Esophagus muscularis mucosa (tissue), 4 donors: ENCODE results near the gene ACR. TPM values are rescaled to one million over a fixed set of nuclear protein-coding genes. Genes with fewer than 3 reads are reported as not detected.
"Not testable (repeated sequence)": the region's sequence is repeated elsewhere in the genome, so short reads cannot be mapped to it uniquely, and the experiment has no call there.

ENCODE experiments used
- DNase-seq: peaks from one replicate; pipeline ENCODE4 v3.0.0-alpha.2; 2017; ENCODE audit errors: extremely low spot score
- H3K27ac ChIP-seq, 4 donors: fragments of 200-600 bp; sonication (generic); replicated peaks in 1 of 4; 1 replicate in 3 of 4; 2 replicates in 1 of 4; pipeline ENCODE4 v1.5.1; 2016 to 2019; ENCODE audit warnings: mild to moderate bottlenecking in 1 of 4
- H3K27me3 ChIP-seq, 4 donors: fragments of 200-600 bp; sonication (generic); one replicate each; pipeline versions ENCODE4 v1.5.1 to v1.6.0; 2016 to 2019
- H3K36me3 ChIP-seq, 4 donors: fragments of 200-600 bp; sonication (generic); one replicate each; pipeline ENCODE4 v1.5.1; 2016 to 2019
- H3K4me1 ChIP-seq, 4 donors: fragments of 200-600 bp; sonication (generic); one replicate each; pipeline ENCODE4 v1.5.1; 2016 to 2019
- H3K4me3 ChIP-seq, 4 donors: fragments of 200-600 bp; sonication (generic); 1 replicate in 2 of 4; 2 replicates in 2 of 4; pipeline ENCODE4 v1.5.1; 2016 to 2019; ENCODE audit warnings: mild to moderate bottlenecking in 4 of 4, moderate library complexity in 1 of 4
- H3K9me3 ChIP-seq, 4 donors: fragments of 200-600 bp; sonication (generic); 1 replicate in 3 of 4; 2 replicates in 1 of 4; pipeline ENCODE4 v1.5.1; 2016 to 2019
- POLR2AphosphoS5 ChIP-seq, 2 donors: sonication (generic); formaldehyde crosslinking; IDR thresholded peaks; one replicate each; pipeline ENCODE4 v1.6.1; 2017; ENCODE audit warnings: antibody characterized with exemption in 2 of 2
- WGBS: methylation state at CpG from one replicate; pipeline ENCODE4 v1.1.5; 2018; 5-methylcytosine and 5-hydroxymethylcytosine counted together
- intact Hi-C: fragments of 100-400 bp; cut with DNase I; formaldehyde crosslinking; loops from one replicate; pipeline ENCODE4 v1.15.1; 2023
- small RNA-seq, 3 donors: library from RNA; depleted of rRNA; stranded (forward); fragments of <200 nt; gene quantifications; one replicate each; pipeline ENCODE3, GENCODE V24; 2016
- total RNA-seq, 4 donors: library from RNA; depleted of rRNA; stranded (reverse); fragments of >200 nt; gene quantifications; one replicate each; pipeline versions ENCODE4 v1.1.0 to v1.2.1, GENCODE V29; 2016

The ACR gene
- total RNA-seq, 4 donors from 2014 or later, result 0.42 to 0.46 TPM; not detected in 2

DNA sequence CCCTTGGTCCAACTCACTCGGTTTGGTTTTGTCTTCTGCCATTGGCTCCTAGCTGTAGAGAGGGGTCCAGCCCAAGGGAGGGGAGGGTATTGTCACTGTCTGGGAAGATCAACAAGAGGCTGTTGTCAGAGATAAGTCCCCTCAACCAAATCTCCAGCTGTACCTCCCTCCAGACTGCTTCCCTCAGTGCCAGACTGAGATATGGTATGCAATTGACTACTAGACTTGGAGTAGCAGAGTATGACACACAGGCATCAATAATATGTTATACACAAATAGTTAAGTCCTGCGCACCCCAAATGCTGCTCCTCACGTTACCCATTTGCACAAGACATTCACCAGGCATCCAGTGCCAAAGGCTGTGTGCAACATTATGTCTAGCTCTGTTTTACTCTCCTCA is 44.2 kb downstream of the ACR start:
- H3K27me3 ChIP-seq, DNase-seq, intact Hi-C loops, H3K4me1 ChIP-seq, H3K4me3 ChIP-seq, H3K27ac ChIP-seq, H3K9me3 ChIP-seq: not testable (repeated sequence)
- WGBS, result 79% methylated on average over 2 of the region's 3 CpGs
- peaks cover 0 to 18% (median 8%) of the 10 kb centered on the region in 4 donors for H3K36me3 ChIP-seq

DNA sequence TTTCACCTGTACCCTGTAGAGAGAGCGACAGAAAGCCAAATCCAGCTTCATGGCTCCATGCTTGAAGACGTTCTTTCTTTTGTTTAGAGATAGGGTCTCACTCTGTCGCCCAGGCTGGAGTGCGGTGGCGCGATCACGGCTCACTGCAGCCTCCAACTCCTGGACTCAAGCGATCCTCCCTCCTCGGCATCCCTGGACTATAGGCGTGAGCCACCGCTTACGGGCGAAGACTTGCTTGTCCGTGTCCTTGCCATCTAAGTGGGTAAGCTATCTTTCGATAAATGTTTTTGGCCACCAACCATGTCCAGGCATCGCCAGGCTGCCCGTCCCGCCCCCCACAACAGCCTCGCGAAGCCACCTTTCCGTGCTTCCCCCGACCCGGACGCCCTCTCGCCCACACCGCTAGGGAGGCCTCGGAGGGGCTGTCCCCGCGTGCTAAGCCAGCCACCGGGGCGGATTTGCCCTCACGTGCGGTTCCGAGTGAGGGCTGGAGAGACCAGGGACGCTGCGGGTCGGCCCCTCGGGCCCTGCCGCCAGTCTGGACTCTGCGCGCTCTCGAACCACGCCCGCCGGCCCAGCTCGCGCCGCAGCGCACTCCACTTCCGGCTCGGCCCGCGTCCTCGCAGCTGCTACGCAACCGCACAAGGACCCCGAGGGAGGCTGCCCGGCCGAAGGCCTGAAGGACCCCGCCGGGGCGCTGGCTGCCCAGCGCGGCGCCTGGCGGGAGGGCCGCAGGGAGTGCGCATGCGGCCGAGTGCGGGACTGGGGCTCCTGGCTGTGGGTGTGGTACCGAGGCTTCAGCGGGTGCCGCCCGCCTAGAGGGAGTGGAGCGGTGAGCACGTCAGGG is 45.3 kb downstream of the ACR start, which contains the start of gene RABL2B:
Gene RABL2B (minus strand): TSS at position 604 of the 847 bp plus-strand sequence. CDS start 1,342 bp downstream, outside the sequence.
- H3K4me1 ChIP-seq, H3K27me3 ChIP-seq, DNase-seq, H3K9me3 ChIP-seq, intact Hi-C loops: not testable (repeated sequence)
- 0% methylated on average over 1 of the region's 77 CpGs for WGBS
- Histone ChIP-seq H3K36me3 (peaks cover 0 to 12% (median 3%) of the 10 kb centered on the region in 4 donors), H3K4me3 (peak within 1 kb of the TSS; percentile 56 to 67 (median 60)), H3K27ac (peak within 1 kb of the TSS in 3 of 4 donors; percentile 13 to 39 (median 19))
- peak; percentile 42 to 79 for TF ChIP-seq POLR2AphosphoS5 (IDR thresholded peaks at IDR 0.05)

DNA sequence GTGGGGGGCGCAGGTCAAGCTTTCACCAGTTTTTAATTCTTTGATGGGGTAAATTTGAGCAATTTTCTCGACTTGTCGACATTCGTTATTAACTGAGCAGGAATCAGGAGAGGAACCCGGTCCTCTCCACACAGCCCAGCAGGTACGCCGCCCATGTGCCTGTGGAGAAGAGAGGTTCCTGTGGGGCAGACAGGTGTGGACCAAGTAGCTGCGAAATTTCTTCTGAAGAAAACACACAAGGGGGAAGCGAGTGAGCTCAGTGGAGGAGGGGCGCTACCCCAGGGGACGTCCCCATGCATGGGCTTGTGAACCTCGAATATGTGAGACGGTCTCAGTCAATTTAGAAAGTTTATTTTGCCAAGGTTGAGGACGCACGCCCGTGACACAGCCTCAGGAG is 45.9 kb downstream of the ACR start:
- 0% methylated on average over 6 of the region's 16 CpGs for WGBS

DNA sequence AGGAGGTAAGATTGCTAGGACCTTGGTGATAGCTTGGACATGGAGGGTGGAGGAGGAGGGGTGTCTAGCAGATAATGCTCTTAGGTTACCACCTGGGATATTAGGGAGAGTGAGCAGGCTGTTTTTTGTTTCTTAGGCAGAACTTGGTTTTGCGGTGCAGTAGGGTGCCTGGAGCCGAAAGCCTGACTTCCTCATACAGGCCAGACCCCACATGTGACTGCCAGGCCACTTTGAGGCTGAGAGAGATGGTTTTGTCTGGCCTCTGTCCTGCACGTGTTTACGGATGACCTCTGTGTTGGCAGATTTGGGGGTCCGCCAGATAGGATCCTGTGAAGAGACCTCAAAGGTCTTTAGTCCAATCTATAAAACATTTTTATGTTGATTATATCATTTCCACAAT is 47.3 kb downstream of the ACR start:
- DNase-seq, H3K27ac ChIP-seq, H3K9me3 ChIP-seq, H3K4me1 ChIP-seq, H3K36me3 ChIP-seq, H3K27me3 ChIP-seq, intact Hi-C loops, H3K4me3 ChIP-seq: not testable (repeated sequence)
- WGBS, result 73% methylated on average over 5 of the region's 5 CpGs

More for the DNA sequence above, 45.9 kb downstream of the ACR start:
- H3K4me3 ChIP-seq, result peak overlapping the region; percentile 56 to 67 (median 60)
- DNase-seq, intact Hi-C loops, H3K27me3 ChIP-seq, H3K4me1 ChIP-seq, H3K9me3 ChIP-seq: not testable (repeated sequence)
- peaks cover 0 to 12% (median 3%) of the 10 kb centered on the region in 4 donors for H3K36me3 ChIP-seq
- H3K27ac ChIP-seq, result peak overlapping the region in 3 of 4 donors; percentile 13 to 39 (median 19)

DNA sequence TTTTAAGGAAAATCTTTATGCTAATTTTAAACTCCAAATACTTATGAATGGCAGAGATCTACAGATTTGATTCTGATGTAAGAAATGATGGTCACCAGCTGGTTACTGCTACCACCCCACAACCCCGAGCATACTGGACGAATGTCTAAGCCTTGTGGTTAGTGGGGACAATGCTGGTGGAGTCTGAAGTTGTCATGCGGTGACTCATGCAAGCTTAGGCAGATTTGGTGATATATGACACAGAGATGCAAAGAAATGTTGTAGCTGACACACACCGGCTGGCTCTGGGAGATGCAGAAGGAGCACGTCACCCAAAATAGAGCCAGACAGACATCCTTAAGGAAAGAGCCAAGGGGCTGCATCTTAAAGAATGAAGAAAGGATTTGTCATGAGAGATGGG is 48.9 kb downstream of the ACR start:
- H3K27ac ChIP-seq, H3K9me3 ChIP-seq, H3K36me3 ChIP-seq, H3K27me3 ChIP-seq, H3K4me1 ChIP-seq, H3K4me3 ChIP-seq, DNase-seq, intact Hi-C loops: not testable (repeated sequence)
- WGBS, result no CpG with 5 or more reads among the region's 5 CpGs

Small RNA genes within 50 kb of the gene (small RNA-seq; reads per million reads assigned to genes)
- gene RNU6-409P, result 0 reads per million in 3 donors

Other genes starting within 250 kb of the ACR start
- gene LMF2, start 230.5 kb upstream of the ACR start, total RNA-seq, result 10 to 100 TPM; 34.9 to 67.1 (median 46.8) TPM
- 10 to 100 TPM; 30.3 to 44.6 (median 41.7) TPM for gene NCAPH2, start 230.0 kb upstream of the ACR start, total RNA-seq
- gene SCO2, start 212.6 kb upstream of the ACR start, total RNA-seq, result 1 to 10 TPM in 2 of 4 donors, not detected in 2; 3.1 to 5.1 TPM
- gene TYMP, start 208.2 kb upstream of the ACR start, total RNA-seq, result 10 to 100 TPM; 27.4 to 79.2 (median 35.9) TPM
- under 1 TPM in 1 of 4 donors, not detected in 3; 0.17 TPM for gene KLHDC7B, start 192.3 kb upstream of the ACR start, total RNA-seq
- not detected for gene SYCE3, start 175.3 kb upstream of the ACR start, total RNA-seq
- gene CPT1B, start 159.8 kb upstream of the ACR start, total RNA-seq, result 10 to 100 TPM in 2 of 4 donors, 1 to 10 TPM in 2; 5.0 to 19.6 (median 14.6) TPM
- 10 to 100 TPM; 20.7 to 43.5 (median 33.0) TPM for gene CHKB, start 155.4 kb upstream of the ACR start, total RNA-seq
- 1 to 10 TPM; 1.2 to 4.2 (median 3.4) TPM for gene MAPK8IP2, start 137.4 kb upstream of the ACR start, total RNA-seq
- gene ARSA, start 110.1 kb upstream of the ACR start, total RNA-seq, result 10 to 100 TPM; 24.5 to 49.4 (median 28.8) TPM
- gene SHANK3, start 65.4 kb upstream of the ACR start, total RNA-seq, result 10 to 100 TPM in 3 of 4 donors, 1 to 10 TPM in 1; 7.0 to 21.1 (median 16.0) TPM
- 10 to 100 TPM in 3 of 4 donors, 1 to 10 TPM in 1; 9.9 to 18.3 (median 12.4) TPM for gene RABL2B, start 45.4 kb downstream of the ACR start, total RNA-seq